Midbrain (tissue), 1 donor: ENCODE data around the gene TRAF3IP1.
"Not testable (repeated sequence)": the region's sequence is repeated elsewhere in the genome, so short reads cannot be mapped to it uniquely, and the experiment has no call there.

Experiments used
- DNase-seq: peaks from one replicate; lab custom pipeline; 2025; lab: John Stamatoyannopoulos, UW

Gene TRAF3IP1

DNA sequence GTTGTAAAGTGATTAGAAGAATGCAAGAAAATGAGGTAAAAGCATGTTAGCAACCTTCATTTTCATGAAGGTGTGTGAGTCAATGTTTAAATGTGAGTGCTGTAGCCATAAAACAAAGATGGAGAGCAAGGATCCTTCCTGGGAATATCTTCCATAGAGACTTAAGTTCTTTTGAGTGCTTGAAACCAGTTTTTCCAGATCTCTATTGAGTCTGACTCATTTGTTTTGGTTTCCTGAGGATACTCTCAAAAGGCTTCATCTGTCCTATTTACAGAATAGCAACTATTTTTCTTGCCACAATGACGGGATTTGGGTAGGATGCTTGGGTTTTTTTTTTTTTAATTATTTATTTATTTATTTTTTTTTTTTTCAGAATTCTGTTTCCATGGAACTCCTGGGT lies 60.5 kb downstream of the TRAF3IP1 start:
- DNase-seq = no peak

DNA sequence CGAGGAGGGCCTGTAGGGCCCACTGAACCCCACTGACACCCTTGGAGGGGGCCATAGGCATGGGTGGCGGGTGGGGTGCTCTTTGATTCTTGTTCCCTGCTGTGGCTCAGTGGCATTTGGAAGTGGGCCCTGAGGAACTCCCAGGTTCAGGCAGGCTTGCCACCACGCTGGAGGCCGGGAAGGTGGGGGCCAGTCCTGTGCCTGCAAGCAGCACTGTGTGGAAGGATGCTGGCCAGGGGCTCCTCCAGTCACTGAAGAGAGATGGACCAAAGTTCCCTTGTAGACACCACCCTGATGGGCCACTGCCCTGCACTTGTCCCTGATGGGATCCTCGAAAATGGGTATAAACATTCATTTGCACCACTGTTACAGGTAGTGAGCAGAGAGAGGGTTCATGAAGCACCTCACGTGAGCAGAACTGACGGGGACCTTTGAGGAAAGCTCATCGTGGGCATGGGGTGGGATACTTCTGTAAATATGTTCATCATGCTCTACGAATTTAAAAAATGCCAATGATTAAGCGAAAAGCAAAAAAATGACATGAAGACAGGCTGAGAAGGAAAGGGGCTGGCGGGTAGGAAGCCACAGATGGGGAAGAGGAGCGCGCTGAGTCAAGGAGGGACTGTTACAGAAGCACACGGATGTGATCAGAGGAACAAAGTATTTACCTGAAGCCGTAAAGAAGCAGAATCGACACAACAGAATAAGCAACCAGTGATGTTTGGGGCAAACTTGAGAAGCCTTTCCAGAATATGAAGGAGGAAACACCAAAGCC lies 61.2 kb downstream of the TRAF3IP1 start:
- no peak for DNase-seq

DNA sequence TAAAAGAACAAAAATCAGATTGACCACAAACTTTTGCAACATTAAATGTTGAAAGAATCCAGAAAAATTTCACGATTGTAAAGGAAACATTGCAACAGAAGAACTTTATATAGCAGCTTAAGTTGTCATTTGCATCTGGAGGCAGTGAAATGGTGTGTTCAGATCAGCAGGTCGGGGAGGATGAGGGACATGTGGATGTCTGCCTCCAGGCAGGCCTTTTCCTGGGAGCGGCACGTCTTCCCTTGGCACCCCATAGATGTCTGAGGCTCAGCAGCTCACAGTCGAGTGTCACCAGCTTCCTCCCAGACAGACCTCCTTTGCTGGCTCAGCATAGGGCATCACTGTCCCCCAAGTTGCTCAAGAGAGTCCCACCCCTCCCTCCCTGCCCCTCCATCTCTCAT lies 62.1 kb downstream of the TRAF3IP1 start:
- no peak for DNase-seq

DNA sequence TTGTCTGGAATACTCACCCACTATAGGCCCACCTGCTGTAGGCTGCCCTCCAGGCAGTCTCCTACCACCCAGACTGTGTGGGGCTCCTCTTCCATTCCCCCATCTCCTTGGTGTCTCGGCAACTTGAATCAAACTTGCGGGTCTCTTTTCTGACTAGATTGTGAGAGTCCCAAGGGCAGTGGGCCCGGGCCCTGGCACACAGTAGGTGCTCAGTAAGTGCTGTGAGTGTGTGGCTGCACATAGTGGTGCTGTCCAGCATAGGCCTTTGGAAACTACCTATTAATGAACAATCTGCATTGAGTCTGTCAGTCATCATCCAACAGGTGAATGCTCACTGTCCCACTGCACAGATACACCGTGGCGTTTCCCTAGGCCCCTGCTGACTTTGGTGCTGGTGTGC lies 62.8 kb downstream of the TRAF3IP1 start:
- no peak for DNase-seq

DNA sequence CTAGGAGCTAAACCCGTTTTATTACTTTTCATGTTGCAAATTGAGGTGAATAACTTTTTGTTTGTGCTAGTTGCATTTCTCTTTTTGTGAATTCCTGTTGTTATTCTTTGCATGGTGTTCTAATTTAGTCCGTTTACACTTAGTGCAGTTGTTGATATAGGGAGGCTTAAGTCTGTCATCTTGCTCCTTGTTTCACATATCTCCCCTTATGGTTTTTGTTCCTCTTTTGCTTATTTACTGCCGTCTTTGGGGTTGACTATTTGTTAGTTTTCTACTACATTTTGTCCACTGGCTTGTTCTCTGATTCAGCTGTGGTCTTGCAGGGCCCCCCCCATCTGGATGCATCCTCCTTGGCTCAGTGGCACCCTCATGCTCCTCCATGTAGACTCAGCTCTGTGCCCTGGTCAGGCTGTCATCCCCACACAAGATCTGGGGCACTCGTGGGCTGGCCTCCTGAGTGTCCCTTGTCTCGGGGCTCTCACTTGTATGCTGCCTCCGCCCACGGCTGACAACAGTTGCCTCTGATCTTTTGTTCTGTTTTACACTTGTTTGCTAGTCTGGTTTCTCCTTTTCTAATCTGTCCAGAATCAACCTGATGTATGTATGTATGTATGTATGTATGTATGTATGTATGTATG lies 63.5 kb downstream of the TRAF3IP1 start:
- no peak for DNase-seq

DNA sequence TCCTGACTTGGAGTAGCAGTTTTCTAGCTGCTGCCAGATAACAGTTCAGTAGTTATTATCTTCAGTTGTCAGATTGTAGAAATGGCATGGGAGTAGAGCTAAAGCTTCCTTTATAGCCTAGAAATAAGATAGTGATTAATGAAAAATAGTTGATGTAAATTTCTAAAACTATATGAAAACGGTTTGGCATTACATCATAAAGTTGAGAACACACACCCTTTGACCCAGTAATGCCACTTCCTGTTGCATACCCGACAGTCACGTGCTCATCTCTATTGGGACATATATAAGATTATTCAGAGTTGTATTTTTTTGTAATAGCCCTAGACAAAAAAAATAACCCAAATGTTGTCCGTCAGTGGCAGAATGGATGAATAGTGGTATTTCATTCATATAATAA lies 67.0 kb downstream of the TRAF3IP1 start:
- DNase-seq = no peak

DNA sequence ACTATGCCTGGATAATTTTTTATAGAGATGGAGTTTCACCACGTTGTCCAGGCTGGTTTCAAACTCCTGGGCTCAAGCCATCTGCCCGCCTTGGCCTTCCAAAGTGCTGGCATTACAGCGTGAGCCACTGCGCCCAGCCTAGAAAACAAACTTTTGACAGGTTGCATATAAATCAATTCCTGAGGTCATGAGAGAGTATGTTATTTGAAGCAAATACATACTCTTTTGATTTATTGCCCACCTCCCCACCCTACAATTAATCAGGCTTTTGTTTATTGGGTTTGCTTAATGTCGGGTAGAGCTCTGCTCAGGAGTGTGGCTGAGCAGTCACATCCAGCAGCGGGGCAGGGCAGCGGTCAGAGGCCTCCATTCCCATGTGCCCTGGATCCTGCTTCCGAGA lies 68.5 kb downstream of the TRAF3IP1 start:
- no peak for DNase-seq

DNA sequence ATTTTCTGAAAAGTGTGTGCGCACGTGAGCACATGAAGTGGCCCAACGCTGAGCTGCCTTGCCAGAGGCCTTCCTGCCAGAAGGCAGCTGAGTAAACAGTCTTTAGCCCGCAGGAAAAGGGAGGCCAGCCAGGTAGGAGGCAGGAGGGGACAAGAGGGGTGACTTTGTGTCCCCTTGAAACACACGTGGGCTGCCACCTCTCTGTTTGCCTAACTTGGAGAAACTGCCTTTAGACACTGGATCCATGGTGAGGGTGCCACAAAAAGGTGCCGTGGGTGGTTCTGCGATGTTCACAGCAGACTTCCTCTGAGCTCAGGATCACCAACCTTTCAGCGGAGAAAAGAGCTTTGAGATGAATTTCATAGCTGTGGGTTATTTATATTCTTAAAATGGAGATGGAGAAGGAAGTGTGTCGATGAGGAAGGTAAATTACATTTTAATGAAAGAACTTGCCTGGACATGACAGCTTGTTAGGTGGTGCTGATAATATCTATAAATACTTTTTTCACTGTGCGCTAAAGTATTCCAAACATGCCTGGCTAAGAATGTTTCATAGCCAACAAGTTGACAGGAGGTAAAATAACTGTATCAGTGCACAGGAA lies 69.8 kb downstream of the TRAF3IP1 start:
- DNase-seq = no peak

DNA sequence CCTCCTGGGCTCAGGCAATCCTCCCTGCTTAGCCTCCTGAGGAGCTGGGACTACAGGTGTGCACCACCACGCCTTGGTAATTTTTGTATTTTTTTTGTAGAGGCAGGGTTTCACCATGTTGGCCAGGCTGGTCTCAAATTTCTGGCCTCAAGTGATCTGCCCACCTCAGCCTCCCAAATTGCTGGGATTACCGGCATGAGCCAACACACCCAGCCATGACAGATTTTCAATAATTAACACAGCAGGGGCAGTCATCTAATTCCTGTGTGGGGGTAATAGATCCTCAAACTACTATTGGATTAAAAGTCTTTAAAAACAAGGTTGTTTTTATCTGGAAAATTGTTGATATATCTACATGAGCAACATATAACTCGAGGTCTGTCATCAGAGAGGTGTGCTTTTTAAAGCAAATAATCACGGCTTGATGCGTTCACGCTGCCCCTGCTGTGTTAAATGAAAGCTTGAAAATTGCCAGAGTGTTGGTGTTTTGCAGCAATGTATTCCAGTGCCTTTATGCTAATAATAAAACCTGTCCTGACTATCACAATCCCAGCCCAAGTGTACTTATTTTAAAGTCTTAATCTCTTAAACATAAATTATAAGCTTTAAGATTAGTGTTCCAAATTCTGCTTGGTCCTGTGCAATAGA lies 70.8 kb downstream of the TRAF3IP1 start:
- no peak for DNase-seq

DNA sequence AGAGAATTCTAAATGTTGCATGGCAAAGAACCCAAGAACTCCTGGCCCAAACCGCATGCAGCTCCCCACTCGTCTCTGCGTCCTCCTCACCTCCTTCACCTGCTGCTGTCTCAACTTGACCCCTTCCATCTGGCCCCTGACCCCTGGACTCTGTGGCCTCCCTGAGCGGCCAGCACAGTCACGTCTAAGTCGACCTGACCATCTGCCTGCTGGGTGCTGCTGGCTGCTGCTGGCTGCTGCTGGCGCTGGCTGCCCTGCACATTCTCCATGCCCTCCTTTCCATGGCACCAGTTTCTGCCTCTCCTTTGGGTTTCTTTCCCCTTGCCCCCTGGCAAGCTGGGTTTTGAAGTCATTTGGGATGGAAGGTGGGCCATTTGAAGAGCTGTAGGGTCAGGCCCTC lies 76.3 kb downstream of the TRAF3IP1 start:
- no peak for DNase-seq

DNA sequence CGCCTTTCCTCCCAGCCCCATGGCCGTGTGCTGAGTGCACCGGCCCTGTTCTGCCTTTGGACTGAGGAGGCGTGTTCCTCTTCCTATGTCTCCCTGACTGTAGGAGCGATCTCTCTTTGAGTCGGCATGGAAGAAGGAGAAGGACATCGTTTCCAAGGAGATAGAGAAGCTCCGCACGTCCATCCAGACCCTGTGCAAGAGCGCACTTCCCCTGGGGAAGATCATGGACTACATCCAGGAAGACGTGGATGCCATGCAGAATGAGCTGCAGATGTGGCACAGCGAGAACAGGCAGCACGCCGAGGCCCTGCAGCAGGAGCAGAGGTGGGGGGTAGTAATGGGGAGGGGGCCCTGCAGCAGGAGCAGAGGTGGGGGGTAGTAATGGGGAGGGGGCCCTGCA lies 77.0 kb downstream of the TRAF3IP1 start:
- no peak for DNase-seq

DNA sequence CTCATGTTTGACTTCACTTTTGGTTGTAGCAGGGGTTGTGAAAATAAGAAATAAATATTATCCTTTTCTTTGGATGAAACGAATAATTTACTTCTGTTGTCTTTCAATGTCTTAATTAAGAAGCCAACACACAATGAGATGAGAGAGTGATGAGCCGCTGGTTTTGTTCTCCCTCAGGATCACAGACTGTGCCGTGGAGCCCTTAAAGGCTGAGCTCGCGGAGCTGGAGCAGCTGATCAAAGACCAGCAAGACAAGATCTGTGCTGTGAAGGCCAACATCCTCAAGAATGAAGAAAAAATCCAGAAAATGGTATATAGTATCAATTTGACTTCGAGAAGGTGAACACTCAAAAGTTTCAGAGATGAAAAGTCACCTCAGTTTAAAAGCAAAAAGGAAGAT lies 78.3 kb downstream of the TRAF3IP1 start:
- no peak for DNase-seq

DNA sequence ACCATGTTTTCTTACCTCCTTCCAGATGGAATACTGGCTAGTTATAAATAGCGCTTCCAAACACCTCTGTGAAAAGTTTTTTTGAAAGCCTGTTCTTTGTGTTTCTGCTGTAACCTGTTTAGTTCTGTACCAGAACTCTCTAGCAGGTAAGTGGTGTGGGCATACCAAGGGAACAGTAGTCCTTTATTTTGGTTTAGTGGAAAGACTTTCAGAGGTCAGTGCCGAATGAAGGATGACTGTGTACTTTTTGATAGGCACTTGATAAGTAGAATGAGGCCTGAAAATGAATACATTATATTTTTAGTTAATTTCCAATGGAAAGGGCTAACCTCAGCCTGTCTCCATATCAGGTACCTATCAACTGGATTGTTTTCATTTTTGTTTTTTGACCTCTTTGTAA lies 78.8 kb downstream of the TRAF3IP1 start:
- DNase-seq = no peak

DNA sequence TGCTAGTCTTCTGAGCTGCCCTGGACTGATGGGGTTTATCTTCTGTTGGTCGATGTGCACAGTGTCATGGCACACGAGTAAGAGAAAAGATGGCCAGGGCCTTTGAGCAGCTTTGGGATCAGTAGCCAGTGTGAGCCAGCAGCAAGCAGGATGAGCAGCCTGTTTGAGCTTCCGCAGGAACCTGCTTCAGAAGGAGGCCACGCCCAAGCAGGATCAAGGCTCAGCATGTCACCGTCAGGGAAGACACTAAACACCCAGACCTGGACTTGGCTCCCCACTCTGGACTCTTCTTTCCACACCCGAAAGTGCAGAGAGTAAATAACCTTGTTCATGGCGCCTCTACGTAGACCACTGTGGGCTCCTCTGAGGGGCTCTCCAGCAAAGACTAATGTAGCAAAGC lies 81.2 kb downstream of the TRAF3IP1 start:
- no peak for DNase-seq

DNA sequence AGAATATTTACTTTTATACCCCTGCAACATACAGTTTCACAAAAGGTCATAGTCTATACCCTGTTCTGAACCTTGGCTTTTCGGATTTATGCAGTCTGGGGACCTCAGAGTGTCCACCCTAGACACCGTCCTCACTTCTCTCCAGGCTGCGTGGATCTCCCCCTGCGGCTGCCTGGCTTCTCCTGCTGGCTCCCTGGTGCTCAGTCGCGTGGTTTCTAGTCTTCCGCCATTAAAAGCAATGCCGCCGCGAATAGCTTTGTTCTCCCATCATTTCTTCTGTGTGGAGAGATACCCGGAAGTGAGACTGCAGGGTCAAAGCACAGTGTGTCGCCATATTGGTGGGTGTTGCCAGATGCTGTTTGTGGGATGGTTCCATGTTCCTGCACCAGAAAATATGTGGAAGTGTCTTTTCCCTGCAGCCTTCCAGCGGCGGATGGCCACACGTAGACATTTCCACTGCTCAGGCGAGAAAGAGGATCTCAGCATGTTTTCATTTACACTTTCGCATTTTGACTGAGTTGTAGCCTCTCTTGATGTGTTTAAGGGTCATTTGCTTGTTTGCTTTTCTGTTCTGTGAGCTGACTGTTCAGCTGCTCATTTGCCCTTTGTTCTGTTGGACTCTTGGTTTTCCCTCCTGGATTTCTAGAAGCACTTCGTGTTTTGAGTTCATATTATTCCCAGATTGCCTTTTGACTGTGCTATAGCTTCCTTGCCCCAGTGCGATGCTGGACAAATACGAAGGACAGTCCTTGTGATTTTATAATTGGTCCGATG lies 83.5 kb downstream of the TRAF3IP1 start:
- no peak for DNase-seq

DNA sequence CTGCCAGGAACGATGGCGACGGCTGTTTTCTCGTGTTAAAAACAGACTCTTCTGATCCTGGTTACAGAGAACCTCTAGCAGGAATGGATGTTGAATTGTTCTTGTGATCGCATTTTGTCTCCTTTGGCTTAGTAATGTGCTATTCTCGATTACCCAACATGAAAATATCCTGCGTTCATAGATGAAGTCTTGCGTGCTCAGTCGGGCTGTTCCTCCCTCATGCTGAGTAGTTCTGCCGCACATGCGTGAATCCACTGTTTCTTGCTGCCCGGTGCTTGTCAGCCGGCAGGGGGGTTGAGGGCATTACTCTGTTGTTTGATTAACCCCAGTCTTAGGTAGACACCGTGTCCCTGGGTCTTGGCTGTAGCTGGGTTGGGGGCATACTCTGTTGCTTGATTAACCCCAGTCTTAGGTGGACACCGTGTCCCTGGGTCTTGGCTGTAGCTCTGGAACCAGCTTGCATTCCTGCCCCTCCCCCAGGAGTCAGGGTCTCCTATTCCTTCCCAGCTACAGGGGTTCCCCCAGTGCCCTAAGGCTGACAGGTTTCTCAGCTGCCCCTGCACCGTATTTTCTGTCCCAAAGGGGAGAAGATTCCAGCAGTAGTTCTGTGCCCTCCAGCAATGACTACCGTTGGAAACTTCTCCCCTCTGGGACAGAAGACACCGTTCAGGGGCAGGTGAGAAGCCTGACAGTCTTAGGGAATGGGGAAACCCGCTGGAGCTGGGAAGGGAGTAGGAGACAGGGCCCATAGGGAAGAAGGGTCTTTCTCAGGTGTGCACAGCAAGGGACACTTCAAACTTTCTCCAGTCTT lies 84.3 kb downstream of the TRAF3IP1 start:
- no peak for DNase-seq

DNA sequence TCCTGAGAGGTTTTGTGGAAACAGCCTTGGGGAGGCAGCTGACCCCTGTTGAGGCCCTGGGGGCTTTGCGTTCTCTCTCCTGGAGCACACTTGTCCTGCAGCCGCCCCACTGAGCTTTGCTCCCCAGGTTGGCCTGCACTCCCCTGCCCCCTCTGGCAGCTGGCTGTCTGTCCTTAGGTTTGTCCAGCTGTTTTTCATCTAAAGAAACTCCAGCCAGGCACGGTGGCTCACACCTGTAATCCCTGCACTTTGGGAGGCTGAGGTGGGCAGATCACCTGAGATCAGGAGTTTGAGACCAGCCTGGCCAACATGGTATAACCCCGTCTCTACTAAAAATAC lies 84.9 kb downstream of the TRAF3IP1 start:
- not testable (repeated sequence) for DNase-seq

DNA sequence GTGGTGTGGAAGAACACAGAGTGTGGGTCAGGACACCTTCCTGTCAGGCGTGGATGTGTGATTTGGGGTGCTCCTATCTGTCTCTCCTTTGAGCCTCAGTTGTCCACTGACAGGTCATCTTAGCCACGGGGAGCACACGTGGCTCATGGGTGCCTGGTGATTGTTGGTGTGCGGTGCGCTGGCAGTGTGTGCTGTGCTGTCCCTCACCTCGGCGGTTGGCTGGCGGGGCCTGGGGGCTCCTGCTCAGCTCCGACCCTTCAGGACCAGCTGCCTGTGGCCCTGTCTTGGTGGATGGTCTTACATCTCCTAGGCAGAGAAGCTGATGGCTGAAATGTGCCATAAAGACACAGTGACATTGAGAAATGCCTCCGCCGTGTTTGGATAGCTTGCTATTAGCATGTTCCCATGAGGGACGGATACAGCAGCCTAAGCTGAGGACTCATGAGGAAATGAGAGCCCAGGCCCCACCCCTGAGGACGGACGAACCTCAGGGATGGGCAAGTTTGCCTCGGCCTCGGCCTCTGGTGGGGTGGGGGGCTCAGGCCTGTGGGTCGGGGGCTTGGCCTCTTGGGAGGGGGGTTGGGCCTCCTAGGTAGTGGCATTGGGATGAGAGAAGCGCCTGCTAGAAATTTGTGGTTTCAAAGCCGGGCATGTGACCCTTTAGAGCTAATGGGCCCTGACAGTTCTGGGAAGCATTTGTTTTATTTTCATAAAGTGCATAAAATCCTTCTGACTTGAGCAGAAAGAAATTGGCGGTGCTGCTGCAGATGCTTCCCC lies 86.1 kb downstream of the TRAF3IP1 start:
- DNase-seq = no peak

DNA sequence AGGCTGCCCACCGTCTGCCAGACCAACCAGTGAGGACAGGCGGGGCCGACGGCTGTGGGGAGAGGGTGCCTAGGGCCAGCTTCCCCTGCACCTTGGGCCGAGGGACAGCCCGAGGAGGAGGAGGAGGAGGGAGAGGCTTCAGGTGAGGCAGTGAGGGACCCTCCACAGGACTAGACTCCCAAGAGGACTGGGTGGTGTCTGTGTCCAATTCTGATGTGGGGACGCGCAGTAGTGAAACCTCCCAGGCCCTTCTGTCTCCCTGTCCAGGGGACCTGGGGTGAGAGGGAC lies 86.6 kb downstream of the TRAF3IP1 start:
- no peak for DNase-seq

DNA sequence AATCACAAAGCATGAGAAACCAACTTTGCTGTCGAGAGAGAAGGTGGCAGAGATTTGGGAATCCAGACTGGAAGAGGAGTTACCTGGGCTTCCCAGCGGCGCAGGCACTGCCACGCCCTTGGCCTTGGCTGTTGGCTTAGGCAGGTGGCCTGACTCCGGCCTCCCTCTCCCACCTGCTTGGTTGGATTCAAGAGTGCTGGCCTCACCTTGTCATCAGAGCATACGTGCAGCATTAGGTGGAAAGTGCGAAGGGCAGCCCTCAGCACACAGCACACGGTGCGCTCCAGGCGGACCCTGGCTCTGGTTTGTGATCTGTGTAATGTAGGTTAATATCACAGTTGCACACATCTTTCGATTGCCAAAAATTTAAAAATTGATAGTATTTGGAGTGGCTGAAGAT lies 87.2 kb downstream of the TRAF3IP1 start:
- no peak for DNase-seq
